OCI-M1 (cell line): ENCODE data around the gene DNAH11.
"Not testable (repeated sequence)": the region's sequence is repeated elsewhere in the genome, so short reads cannot be mapped to it uniquely, and the experiment has no call there.

Experiments used
- DNase-seq: peaks from one replicate; lab custom pipeline; 2025; lab: John Stamatoyannopoulos, UW

DNAH11 gene

GRCh38 chr7:21617513-21617912 is 74.7 kb downstream of the DNAH11 start:
- DNase-seq, result no peak

DNA sequence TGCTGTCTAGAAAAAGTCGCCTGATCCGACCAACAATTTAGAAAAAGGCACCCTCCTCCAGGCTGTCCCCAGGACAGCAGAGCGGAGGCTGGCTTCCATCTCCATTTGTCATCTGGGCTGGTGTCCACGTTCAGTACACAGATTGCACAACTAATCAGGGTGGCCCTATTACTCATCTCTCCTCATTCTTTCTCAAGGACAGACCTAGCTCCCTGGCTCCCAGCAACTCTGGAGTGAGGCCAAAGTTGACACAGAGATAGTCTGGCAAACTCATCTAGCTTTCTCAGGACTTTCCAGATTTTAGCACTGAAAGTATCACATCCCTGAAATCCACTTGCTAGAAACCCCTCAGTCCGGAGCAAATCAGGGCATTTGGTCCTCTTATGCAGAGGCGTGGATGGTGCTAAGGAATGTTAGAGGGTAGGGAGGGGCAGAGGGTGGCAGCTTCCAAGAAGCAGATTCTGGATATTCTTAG is 75.1 kb downstream of the DNAH11 start:
- DNase-seq, result peak; percentile 4

- no peak for DNase-seq
Measured at GRCh38 chr7:21618706-21619105, 75.9 kb downstream of the DNAH11 start.

DNA sequence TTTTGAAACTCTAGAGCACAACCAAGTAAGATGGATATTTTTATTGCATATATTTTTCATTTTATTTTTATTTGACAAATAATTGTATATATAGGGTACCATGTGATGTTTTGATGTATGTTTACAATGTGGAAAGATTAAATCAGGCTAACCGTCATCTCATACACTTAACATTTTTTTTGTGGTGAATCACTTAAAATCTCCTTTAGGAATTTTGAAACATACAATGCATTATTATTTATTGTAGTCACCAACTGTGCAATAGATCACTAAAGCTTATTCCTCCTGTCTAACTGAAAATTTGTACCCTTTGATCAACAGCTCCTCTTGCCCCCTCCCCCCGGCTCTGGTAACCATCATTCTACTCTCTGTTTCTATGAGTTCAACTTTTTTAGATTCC is 77.2 kb downstream of the DNAH11 start:
- no peak for DNase-seq

DNA sequence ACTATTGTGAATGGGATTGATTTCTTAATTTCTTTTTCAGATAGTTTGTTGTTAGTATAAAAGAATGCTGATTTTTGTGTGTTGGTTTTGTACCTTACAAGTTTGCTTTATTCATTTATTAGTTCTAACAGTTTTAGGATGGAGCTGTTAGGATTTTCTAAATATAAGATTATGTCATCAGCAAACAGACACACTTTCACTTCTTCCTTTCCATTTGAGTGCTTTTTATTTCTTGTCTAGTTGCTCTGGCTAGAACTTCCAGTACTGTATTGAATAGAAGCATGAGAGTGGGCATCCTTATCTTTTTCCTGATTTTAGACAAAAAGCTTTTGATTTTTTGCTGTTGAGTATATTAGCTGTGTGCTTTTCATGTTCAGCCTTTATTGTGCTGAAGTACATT is 81.5 kb downstream of the DNAH11 start:
- DNase-seq, result no peak

- peak; percentile 7 for DNase-seq
Measured at GRCh38 chr7:21636694-21637093, 93.9 kb downstream of the DNAH11 start.

DNA sequence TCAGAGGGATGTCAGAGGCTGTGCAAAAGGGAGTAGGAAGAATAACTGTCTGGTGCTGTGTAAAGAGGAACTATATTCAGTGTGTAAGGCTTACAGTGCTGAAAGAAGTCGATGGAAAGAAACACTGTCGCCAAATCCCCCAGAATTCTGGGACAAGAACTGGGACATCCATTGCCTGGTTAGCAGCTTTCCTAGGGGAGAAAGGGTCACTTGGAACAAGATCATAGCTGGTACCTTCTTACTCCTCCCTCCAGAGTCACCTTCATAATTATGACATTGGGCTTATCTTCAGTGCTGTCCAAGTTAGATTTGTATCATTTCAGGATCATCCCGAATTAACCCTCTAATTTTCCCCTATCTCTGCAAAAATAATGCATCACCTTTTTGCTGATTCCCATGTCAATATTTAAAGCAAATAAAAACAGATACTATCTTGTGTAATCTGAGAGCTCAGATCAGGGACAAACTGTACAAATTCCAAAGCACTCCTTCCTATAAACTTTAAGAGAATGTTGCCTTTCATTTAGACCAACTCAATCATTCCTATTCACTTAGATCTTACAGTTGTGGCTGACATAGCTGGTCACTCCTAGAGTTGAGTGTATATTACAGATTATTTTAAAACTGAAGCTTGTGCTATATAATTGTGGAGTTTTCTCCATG is 96.5 kb downstream of the DNAH11 start:
- no peak for DNase-seq

DNA sequence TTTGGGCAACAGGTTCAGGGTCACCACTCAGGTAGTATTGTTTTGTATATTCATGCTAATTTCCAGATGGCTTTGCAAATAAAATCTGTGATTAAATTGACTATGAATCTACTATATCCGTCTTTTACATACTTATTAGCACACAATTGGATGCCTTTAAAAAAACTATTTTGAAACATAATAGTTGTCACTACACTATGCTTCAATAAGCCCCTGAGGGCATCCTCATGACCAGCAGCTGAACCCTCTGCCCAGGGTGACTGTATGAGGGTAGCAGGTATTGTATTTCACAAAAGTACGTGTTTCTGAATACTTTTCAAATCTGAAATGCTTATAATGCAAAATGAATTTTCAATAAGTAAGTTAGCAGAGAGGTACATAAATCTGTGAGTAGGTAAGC is 97.3 kb downstream of the DNAH11 start:
- no peak for DNase-seq

- no peak for DNase-seq
Measured at GRCh38 chr7:21641546-21641945, 98.7 kb downstream of the DNAH11 start.

- peak; percentile 60 for DNase-seq
Measured at GRCh38 chr7:21642422-21642821, 99.6 kb downstream of the DNAH11 start.

- DNase-seq, result no peak
Measured at GRCh38 chr7:21651697-21652096, 108.9 kb downstream of the DNAH11 start.

DNA sequence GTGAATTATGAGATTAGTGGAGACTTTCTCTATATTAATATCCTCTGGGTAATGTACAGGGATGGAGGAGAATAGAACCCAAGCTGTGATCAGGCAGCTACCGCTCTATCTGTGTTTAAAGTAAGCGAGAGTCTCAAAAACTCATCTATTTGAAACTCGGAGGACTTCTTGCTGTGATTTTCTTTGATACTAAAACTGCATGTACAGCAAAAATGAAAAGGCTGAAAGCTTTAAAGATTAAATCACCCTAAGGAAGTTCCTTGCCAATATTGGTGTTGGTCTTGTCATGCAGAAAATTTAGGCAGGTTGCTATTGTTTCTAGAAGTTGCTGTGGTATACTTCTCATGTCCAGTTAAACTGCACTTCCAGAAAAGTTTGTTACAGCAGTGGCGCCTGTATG is 110.8 kb downstream of the DNAH11 start:
- no peak for DNase-seq

- DNase-seq, result no peak
Measured at GRCh38 chr7:21656081-21656480, 113.2 kb downstream of the DNAH11 start.

DNA sequence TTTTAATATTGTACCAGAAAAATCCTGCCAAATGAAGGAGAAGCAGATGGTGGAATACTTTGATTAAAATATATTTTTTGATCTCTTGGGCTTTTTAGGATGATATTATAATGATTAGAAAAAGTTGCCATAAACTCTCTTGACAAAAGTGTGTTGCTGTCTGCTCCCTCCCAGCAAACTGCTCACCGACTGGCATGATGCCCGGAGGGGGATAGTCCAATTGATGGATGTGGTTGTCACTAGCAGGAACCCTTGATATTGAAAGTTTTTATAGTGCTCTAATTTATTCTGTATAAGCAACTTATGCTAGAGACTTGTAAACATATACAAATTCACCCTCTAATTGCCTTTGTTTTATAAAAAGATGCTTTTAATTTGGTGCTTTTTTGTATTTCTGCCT is 114.0 kb downstream of the DNAH11 start:
- DNase-seq, result no peak

DNA sequence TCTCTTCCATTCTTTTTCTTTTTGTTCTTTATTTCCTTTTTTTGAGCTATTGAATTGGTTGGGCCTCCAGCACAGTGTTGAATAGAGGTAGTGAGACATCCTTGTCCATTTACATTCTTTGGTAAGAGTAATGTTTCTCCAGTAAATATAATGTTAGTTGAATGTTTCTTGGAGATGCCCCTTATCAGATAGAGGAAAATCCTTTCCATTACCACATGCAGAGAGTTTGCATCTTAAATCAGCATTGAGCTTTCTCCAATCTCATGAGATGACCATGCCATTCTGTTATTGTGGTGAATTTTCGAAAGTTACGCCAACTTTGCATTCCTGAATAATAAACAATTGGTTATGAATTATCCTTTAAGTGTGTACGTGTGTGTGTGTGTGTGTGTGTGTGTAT is 127.7 kb downstream of the DNAH11 start:
- DNase-seq, result no peak

DNA sequence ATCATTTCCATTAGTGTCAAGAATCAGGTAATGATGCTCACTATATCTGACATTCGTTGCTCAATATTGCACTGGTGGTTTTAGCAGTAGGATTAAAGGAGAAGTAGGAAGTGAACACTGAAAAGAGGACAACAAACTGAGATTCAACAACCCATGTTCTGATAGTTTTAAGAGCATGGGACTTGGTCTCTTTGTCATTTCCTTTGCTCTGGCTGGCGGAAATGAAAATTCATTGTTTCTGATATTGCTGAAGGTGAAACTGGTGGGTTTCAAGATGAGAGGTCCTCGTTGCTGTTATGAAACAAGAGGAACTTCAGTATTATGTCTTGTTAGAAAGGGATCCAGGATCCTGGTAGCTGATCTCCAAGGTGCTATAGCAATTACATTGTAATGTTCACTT is 129.0 kb downstream of the DNAH11 start:
- no peak for DNase-seq

- DNase-seq, result no peak
Measured at GRCh38 chr7:21675255-21675654, 132.4 kb downstream of the DNAH11 start.

DNA sequence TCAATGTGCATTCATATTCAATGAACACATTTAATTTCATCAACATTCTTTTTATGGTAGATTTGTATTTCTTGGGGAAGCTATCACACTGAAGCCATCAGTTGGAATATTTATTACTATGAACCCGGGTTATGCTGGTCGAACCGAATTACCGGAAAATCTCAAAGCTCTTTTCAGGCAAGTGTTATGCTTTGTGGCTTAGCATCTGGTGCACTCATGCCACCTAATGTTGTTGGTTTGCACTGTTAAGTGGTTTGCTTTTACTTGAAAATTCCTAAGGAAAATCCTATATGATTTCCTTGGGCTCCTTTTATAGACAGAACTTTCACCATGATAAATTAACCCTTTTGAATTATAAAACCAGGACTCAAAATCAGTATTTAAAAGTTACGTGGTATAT is 147.9 kb downstream of the DNAH11 start:
- DNase-seq, result no peak

GRCh38 chr7:21691146-21691545 is 148.3 kb downstream of the DNAH11 start:
- DNase-seq, result not testable (repeated sequence)

- DNase-seq, result not testable (repeated sequence)
Measured at GRCh38 chr7:21700587-21700986, 157.7 kb downstream of the DNAH11 start.

GRCh38 chr7:21702303-21702702 is 159.5 kb downstream of the DNAH11 start:
- no peak for DNase-seq

DNA sequence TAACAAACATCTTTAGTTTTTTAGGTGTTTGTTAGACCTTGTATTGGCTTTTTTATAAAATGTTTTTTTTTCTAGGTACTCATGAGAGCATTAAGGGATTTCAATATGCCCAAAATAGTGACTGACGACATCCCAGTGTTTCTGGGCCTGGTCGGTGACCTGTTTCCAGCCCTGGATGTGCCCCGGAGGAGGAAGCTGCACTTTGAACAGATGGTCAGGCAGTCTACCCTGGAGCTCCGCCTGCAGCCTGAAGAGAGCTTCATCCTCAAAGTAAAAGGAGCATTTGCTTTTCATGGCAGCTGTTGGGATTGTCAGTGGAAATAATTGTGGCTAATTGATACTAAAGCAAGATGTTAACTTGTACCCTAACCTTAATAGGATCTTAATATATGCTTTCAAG is 161.5 kb downstream of the DNAH11 start:
- no peak for DNase-seq

GRCh38 chr7:21706131-21706530 is 163.3 kb downstream of the DNAH11 start:
- no peak for DNase-seq

DNA sequence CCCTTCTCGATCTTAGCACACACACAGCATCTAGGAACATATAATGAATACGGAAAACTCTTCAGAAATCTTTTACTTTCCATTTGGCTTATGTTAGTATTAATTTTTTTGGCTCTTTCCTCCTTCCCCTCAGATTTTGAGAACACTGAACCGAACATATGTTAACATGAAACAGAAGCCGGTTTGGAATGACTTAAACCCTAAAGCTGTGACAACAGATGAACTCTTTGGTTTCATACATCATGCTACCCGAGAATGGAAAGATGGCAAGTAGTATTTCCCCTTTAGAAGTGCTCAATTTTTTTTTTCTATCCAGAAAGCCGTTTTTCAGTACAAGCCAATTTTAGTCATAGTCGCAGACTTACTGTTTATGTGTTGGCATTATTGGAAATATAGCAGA is 164.7 kb downstream of the DNAH11 start:
- DNase-seq, result no peak
